NCI-H345 (cell line): ENCODE measurements around the gene RASGRF2.

Source experiments
- DNase-seq: peaks from one replicate; lab custom pipeline; 2025; lab: John Stamatoyannopoulos, UW

Gene RASGRF2

GRCh38 chr5:81205058-81205457 lies 244.9 kb downstream of the RASGRF2 start:
- no peak for DNase-seq

- DNase-seq, result no peak
These were observed 246.8 kb downstream of the RASGRF2 start for GRCh38 chr5:81207009-81207408.

- no peak for DNase-seq
These were observed 248.7 kb downstream of the RASGRF2 start for GRCh38 chr5:81208904-81209303.

- no peak for DNase-seq
These were observed 249.2 kb downstream of the RASGRF2 start for GRCh38 chr5:81209386-81209785.

DNA sequence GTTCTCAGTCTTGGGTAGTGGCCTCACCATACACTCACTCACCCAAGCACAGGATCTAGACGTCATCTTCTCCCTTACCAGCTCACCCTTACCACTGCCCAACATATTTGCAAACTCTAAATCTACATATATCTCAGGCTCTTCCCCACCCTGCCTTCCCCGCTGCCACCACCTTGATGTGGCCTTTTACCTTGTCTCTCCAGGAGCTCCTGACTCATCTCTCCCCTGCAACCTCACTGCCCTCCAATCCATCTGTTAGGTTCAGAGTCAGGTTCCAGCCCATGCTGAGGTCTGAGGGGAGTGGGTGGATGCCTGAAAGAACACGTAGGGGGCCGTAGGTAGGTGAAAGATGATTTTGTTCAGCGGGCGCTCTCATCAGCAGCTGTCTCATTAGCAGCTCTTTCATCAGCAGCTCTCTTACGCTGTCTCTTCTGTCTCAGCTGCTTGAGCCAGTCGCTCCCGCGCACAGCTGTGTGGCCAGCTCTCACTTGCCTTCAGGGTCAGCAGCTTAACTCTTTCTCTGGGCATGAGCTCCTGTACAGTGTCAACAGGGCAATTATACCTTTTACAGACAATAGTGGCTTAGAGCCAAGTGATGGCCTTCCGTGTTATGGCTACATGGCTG lies 249.8 kb downstream of the RASGRF2 start:
- DNase-seq, result no peak

- DNase-seq, result no peak
These were observed 252.1 kb downstream of the RASGRF2 start for GRCh38 chr5:81212211-81212751.

GRCh38 chr5:81213070-81213469 lies 252.9 kb downstream of the RASGRF2 start:
- no peak for DNase-seq

DNA sequence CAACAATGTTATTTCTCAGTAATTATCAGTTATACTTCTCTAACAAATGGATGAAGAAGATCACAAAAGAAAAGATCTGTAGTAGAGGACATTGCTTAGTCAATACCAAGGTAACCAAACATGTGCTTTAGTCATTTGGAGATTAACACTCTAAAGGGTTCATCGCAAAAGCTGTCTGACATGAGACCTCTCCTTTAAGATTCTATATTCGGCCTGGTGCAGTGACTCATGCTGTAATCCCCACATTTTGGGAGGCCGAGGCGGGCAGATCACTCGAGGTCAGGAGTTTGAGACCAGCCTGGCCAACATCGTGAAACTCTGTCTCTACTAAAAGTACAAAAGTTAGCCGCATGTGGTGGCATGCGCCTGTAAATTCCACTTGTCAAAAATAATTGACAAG lies 254.7 kb downstream of the RASGRF2 start:
- no peak for DNase-seq

- no peak for DNase-seq
These were observed 256.0 kb downstream of the RASGRF2 start for GRCh38 chr5:81216152-81216551.

- no peak for DNase-seq
These were observed 259.2 kb downstream of the RASGRF2 start for GRCh38 chr5:81219389-81219788.

DNA sequence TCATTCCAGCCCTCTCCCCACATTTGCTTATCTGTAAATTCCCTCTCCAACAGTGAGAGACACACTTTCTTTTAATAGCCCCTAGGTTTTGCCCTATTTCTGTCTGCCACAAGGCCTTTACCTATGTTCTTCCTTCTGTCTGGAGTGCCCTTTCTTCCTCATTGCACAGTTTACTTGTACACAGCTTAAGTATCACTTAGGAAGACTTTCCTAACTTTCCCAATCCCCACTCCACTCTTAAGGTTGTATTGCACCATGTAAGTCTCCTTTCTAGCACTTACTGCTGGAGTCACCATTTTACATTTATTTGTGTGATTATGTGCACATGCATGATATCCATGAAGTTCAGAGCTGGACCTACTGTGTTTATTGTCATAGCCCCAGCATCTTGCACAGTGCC lies 262.1 kb downstream of the RASGRF2 start:
- DNase-seq, result no peak

GRCh38 chr5:81225463-81225862 lies 265.3 kb downstream of the RASGRF2 start:
- DNase-seq, result no peak

GRCh38 chr5:81226286-81226685 lies 266.1 kb downstream of the RASGRF2 start:
- DNase-seq, result no peak

- DNase-seq, result no peak
These were observed 266.8 kb downstream of the RASGRF2 start for GRCh38 chr5:81226949-81227348.

DNA sequence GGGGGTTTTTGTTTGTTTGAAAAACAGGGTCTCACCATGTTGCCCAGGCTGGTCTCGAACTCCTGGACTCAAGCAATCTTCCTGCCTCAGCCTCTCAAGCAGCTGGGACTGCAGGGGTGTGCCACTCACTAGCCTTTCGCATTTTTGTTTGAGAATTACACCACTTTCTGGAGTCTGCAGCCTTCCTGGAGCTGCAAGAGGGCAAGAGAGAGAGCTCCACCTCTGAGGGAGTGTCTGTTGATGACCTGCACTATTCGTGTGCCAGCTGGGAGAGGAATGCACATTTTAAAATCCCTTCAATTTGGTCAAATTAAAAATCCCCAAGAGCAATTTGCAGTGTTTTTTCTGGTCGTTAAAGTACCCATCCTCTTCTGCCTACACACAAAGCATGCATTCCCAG lies 267.9 kb downstream of the RASGRF2 start:
- no peak for DNase-seq

DNA sequence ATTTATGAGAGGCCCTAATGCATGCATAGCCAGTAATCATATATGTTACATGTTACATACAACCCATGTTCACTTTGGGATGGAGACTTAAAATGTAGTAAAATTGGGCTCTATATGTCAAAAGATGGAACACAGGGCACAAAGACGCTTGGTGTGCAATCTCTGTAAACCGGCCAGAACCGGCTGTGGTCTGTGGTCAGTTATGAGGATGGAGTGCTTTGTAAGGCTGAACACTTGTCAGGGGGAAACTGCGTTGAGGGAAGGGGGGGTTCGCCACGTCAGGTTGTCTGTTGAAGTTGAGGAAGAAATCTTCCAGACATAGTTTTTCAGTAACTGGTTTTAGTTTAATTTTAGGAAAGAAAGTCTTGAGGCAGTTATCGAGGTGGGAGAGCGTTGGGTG lies 270.3 kb downstream of the RASGRF2 start:
- DNase-seq, result no peak

GRCh38 chr5:81232464-81233079 lies 272.4 kb downstream of the RASGRF2 start:
- no peak for DNase-seq

GRCh38 chr5:81233080-81233634 lies 273.0 kb downstream of the RASGRF2 start, which contains the start of gene CKMT2:
Gene CKMT2 (plus strand): TSS chr5:81233322. CDS start chr5:81251133, 17,811 bp downstream.
- DNase-seq, result no peak

- DNase-seq, result no peak
These were observed 274.1 kb downstream of the RASGRF2 start for GRCh38 chr5:81234299-81234698.

- DNase-seq, result no peak
These were observed 274.6 kb downstream of the RASGRF2 start for GRCh38 chr5:81234801-81235200.

- DNase-seq, result no peak
These were observed 275.3 kb downstream of the RASGRF2 start for GRCh38 chr5:81235287-81236072.

DNA sequence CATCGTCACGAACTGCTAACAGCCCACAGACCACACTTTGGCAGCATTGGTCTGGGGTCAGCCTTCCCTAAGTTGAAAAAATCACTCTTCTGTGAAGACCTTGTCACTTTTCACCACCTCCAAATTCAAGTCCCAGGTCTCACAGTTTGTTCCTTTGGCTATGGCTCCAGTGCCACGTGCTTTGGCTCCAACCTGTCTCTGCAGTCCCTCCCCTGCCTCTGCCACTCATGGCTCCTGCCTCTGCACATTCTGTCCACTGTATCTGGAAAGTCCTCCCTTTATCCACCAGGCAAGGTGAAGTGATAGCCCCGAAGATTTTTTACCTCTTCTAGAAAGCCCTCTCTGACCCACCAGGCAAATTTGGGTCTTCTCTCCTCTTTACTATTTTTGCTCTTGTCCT lies 278.3 kb downstream of the RASGRF2 start:
- DNase-seq, result no peak

DNA sequence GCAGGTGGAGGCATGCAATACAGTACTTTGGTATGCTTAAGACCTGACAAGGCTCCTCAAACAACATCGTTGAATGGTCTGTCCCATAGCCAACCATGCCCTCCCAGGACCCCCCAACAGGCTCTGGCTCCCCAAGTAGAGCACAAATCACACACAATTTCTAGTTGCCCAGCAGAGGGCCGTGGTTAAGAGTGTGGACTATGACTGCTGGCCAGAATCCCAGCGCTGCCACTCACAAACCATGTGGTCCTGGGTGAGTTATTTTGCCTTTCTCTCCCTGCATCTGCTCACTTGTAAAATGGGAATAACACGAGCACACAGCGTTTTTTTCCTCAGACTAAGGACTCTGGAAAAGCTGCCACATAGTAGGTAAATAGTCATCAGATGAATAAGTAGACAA lies 279.4 kb downstream of the RASGRF2 start:
- no peak for DNase-seq
